ENCODE data around the gene RFC3.
"Not testable (repeated sequence)": the region's sequence is repeated elsewhere in the genome, so short reads cannot be mapped to it uniquely, and the experiment has no call there.

DNA sequence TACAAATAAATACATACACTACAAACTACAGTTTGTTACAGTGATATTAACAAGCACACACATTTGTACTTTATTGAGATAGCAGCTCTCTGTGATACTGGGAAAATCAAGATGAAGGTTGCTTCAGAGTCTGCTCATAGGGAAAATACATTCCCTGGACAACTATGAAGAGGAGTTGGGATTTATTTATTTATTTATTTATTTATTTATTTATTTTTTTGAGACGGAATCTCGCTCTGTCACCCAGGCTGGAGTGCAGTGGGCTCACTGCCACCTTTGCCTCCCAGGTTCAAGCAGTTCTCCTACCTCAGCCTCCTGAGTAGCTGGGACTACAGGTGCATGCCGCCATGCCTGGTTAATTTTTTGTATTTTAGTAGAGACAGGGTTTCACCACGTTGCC lies 34.7 kb upstream of the RFC3 start:
- TF ChIP-seq SUZ12 (IDR thresholded peaks at IDR 0.05; ENCODE audit: extremely low read depth, insufficient read depth, insufficient read length); ZNF274 (IDR thresholded peaks at IDR 0.05; ENCODE audit: low read depth, low read length); YY1 (IDR thresholded peaks at IDR 0.05; ENCODE audit: insufficient read depth, insufficient read length): not testable (repeated sequence)

Measured in NT2/D1 (cell line).